MM.1S (cell line): Measurements from ENCODE around the gene HSPA12B.

Experiments
- EZH2 ChIP-seq: fragments of 300-600 bp; sonication (generic); optimal IDR thresholded peaks from 2 replicates; pipeline ENCODE3; 2017; ENCODE audit warnings: low read depth, mild to moderate bottlenecking, antibody characterized with exemption, low read length, mixed read lengths
- TF ChIP-seq, protein P1 (sequence below): fragments of 300-600 bp; sonication (generic); IDR thresholded peaks from 2 replicates; pipeline ENCODE4 v1.5.1; 2016; ENCODE audit warnings: antibody characterized with exemption, low read length, mixed read lengths

- TF ChIP-seq, protein P1, sequence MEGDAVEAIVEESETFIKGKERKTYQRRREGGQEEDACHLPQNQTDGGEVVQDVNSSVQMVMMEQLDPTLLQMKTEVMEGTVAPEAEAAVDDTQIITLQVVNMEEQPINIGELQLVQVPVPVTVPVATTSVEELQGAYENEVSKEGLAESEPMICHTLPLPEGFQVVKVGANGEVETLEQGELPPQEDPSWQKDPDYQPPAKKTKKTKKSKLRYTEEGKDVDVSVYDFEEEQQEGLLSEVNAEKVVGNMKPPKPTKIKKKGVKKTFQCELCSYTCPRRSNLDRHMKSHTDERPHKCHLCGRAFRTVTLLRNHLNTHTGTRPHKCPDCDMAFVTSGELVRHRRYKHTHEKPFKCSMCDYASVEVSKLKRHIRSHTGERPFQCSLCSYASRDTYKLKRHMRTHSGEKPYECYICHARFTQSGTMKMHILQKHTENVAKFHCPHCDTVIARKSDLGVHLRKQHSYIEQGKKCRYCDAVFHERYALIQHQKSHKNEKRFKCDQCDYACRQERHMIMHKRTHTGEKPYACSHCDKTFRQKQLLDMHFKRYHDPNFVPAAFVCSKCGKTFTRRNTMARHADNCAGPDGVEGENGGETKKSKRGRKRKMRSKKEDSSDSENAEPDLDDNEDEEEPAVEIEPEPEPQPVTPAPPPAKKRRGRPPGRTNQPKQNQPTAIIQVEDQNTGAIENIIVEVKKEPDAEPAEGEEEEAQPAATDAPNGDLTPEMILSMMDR = no peak
- no peak for TF ChIP-seq EZH2
These were observed 50.6 kb downstream of the HSPA12B start for GRCh38 chr20:3783068-3783489.
